H1 (cell line): ENCODE measurements around the gene DAPK2. TPM values are rescaled to one million over a fixed set of nuclear protein-coding genes. Genes with fewer than 3 reads are reported as not detected.

ENCODE experiments used
- CTCF ChIA-PET: fragments of 300-600 bp; sonication (Branson Sonifier 250); formaldehyde crosslinking; loops from one replicate; lab custom pipeline; 2021; ENCODE audit not compliant: partially characterized antibody; lab: Charles Lee
- POLR2A ChIA-PET: fragments of 300-600 bp; sonication (Branson Sonifier 250); formaldehyde crosslinking; loops from one replicate; lab custom pipeline; 2021; ENCODE audit warnings: inconsistent platforms; ENCODE audit not compliant: partially characterized antibody; lab: Charles Lee
- DNase-seq, 2 experiments: peaks; one replicate each; pipeline versions ENCODE4 v3.0.0 to v3.0.0-alpha.2; 2010 to 2022; ENCODE audit warnings: low spot score in 2 of 2, low read depth in 1 of 2, mixed read lengths in 1 of 2
- FAIRE-seq: peaks from 2 replicates; lab custom pipeline; 2011; peaks lifted over from hg19 to GRCh38; lab: Jason Lieb, UNC
- H2AFZ ChIP-seq: 2 replicates; pipeline ENCODE4 v1.8.1; 2012; ENCODE audit warnings: low read length, inconsistent platforms
- H2AK5ac ChIP-seq: 2 replicates; pipeline ENCODE4 v1.6.1; 2013; ENCODE audit warnings: low read depth, low read length
- H2BK120ac ChIP-seq: replicated peaks from 2 replicates; pipeline ENCODE3; 2013; ENCODE audit warnings: low read depth, low read length, inconsistent platforms
- H2BK12ac ChIP-seq: 2 replicates; pipeline ENCODE4 v1.6.1; 2013; ENCODE audit warnings: low read depth, low read length
- H2BK15ac ChIP-seq: 2 replicates; pipeline ENCODE4 v1.6.1; 2013; ENCODE audit warnings: low read length
- H2BK20ac ChIP-seq: 2 replicates; pipeline ENCODE4 v1.6.1; 2013; ENCODE audit warnings: low read length
- H2BK5ac ChIP-seq: 2 replicates; pipeline ENCODE4 v1.6.1; 2013; ENCODE audit warnings: low read depth, low read length
- H3K14ac ChIP-seq: 2 replicates; pipeline ENCODE4 v1.6.1; 2013; ENCODE audit warnings: inconsistent platforms; ENCODE audit not compliant: insufficient read length
- H3K18ac ChIP-seq: 2 replicates; pipeline ENCODE4 v1.6.1; 2013; ENCODE audit warnings: low read length; ENCODE audit errors: extremely low read depth
- H3K23ac ChIP-seq: 2 replicates; pipeline ENCODE4 v1.6.1; 2013; ENCODE audit warnings: inconsistent platforms; ENCODE audit not compliant: insufficient read length
- H3K23me2 ChIP-seq: 2 replicates; pipeline ENCODE4 v1.6.1; 2013; ENCODE audit warnings: low read depth, low read length
- H3K27ac ChIP-seq: 2 replicates; pipeline ENCODE4 v1.6.1; 2011; ENCODE audit warnings: low read depth, low read length, inconsistent platforms
- H3K27me3 ChIP-seq, 4 experiments: replicated peaks in 1 of 4; 1 replicate in 1 of 4; 2 replicates in 3 of 4; pipeline versions ENCODE4 v1.6.1 to v1.8.1; 2011 to 2013; ENCODE audit warnings: low read length in 3 of 4, mild to moderate bottlenecking in 3 of 4, inconsistent platforms in 2 of 4, mixed read lengths in 2 of 4, moderate library complexity in 1 of 4; ENCODE audit not compliant: control insufficient read depth in 3 of 4, insufficient read depth in 3 of 4; ENCODE audit errors: extremely low read depth in 1 of 4
- H3K36me3 ChIP-seq, 4 experiments: 2 replicates each; pipeline versions ENCODE4 v1.6.1 to v1.8.1; 2011 to 2013; ENCODE audit warnings: mild to moderate bottlenecking in 4 of 4, low read length in 3 of 4, moderate library complexity in 2 of 4, control low read depth in 1 of 4, inconsistent platforms in 1 of 4; ENCODE audit not compliant: insufficient read depth in 4 of 4, control insufficient read depth in 2 of 4
- H3K4ac ChIP-seq: replicated peaks from 2 replicates; pipeline ENCODE3; 2013; ENCODE audit warnings: low read length, low read depth, mixed read lengths, inconsistent platforms; ENCODE audit not compliant: insufficient read length
- H3K4me1 ChIP-seq, 4 experiments: replicated peaks in 1 of 4; 1 replicate in 1 of 4; 2 replicates in 3 of 4; pipeline versions ENCODE4 v1.6.1 to v1.8.1; 2011 to 2013; ENCODE audit warnings: low read length in 3 of 4, inconsistent platforms in 2 of 4, mixed read lengths in 1 of 4; ENCODE audit not compliant: insufficient read depth in 4 of 4, control insufficient read depth in 3 of 4
- H3K4me2 ChIP-seq, 2 experiments: 2 replicates each; pipeline versions ENCODE4 v1.6.1 to v1.8.1; 2011 to 2013; ENCODE audit warnings: low read depth in 2 of 2, low read length in 2 of 2, control low read depth in 1 of 2, inconsistent platforms in 1 of 2, mild to moderate bottlenecking in 1 of 2; ENCODE audit not compliant: insufficient read depth in 1 of 2
- H3K4me3 ChIP-seq, 4 experiments: fragments of 200-600, 300-600 bp in 1 of 4; sonication (generic), shearing (Covaris generic), sonication (Bioruptor Twin) in 1 of 4; 2 replicates each; pipeline versions ENCODE4 v1.5.1 to v1.8.1; 2011 to 2016; ENCODE audit warnings: low read length in 4 of 4, low read depth in 3 of 4, control low read depth in 2 of 4, inconsistent platforms in 2 of 4, mild to moderate bottlenecking in 2 of 4, mixed read lengths in 1 of 4, moderate library complexity in 1 of 4; ENCODE audit not compliant: insufficient read depth in 2 of 4; ENCODE audit errors: extremely low read depth in 1 of 4
- H3K56ac ChIP-seq: replicated peaks from 2 replicates; pipeline ENCODE3; 2013; ENCODE audit warnings: low read depth, mild to moderate bottlenecking, mixed read lengths, low read length, inconsistent platforms; ENCODE audit not compliant: insufficient read length
- H3K79me1 ChIP-seq: 2 replicates; pipeline ENCODE4 v1.6.1; 2013; ENCODE audit warnings: low read depth, low read length, control low read depth
- H3K79me2 ChIP-seq, 2 experiments: 2 replicates each; pipeline versions ENCODE4 v1.6.1 to v1.8.1; 2012 to 2013; ENCODE audit warnings: low read length in 2 of 2, mild to moderate bottlenecking in 2 of 2, inconsistent platforms in 1 of 2; ENCODE audit not compliant: insufficient read depth in 2 of 2, control insufficient read depth in 1 of 2
- H3K9ac ChIP-seq, 4 experiments: replicated peaks in 1 of 4; 1 replicate in 1 of 4; 2 replicates in 3 of 4; pipeline versions ENCODE4 v1.6.1 to v1.8.1; 2011 to 2013; ENCODE audit warnings: low read depth in 3 of 4, low read length in 3 of 4, control low read depth in 2 of 4, mild to moderate bottlenecking in 2 of 4, moderate library complexity in 2 of 4, inconsistent platforms in 1 of 4; ENCODE audit errors: extremely low read depth in 1 of 4
- H3K9me3 ChIP-seq, 2 experiments: 2 replicates each; pipeline versions ENCODE4 v1.6.1 to v1.8.1; 2012 to 2013; ENCODE audit warnings: mild to moderate bottlenecking in 2 of 2, moderate library complexity in 2 of 2, control low read depth in 1 of 2, inconsistent platforms in 1 of 2, low read depth in 1 of 2, low read length in 1 of 2, mixed read lengths in 1 of 2; ENCODE audit not compliant: insufficient read depth in 2 of 2
- H4K20me1 ChIP-seq, 2 experiments: replicated peaks in 1 of 2; 2 replicates each; pipeline versions ENCODE3 to v1.8.1; 2011 to 2013; ENCODE audit warnings: inconsistent platforms in 2 of 2, low read length in 2 of 2, mild to moderate bottlenecking in 1 of 2; ENCODE audit not compliant: insufficient read depth in 2 of 2, control insufficient read depth in 1 of 2
- H4K5ac ChIP-seq: 2 replicates; pipeline ENCODE4 v1.6.1; 2013; ENCODE audit warnings: low read length, low read depth, mixed read lengths, inconsistent platforms; ENCODE audit not compliant: insufficient read length
- H4K8ac ChIP-seq: 2 replicates; pipeline ENCODE4 v1.8.0; 2013; ENCODE audit warnings: mild to moderate bottlenecking, moderate library complexity, low read length, inconsistent platforms; ENCODE audit not compliant: insufficient read depth; ENCODE audit errors: extremely low read depth
- H4K91ac ChIP-seq: replicated peaks from 2 replicates; pipeline ENCODE3; 2013; ENCODE audit warnings: low read length, mixed read lengths, inconsistent platforms; ENCODE audit not compliant: insufficient read length
- CEBPB ChIP-seq: IDR thresholded peaks from 2 replicates; pipeline ENCODE4 v1.6.1; 2012; ENCODE audit warnings: low read depth, low read length
- EGR1 ChIP-seq: IDR thresholded peaks from 2 replicates; pipeline ENCODE4 v1.6.1; 2011; ENCODE audit warnings: low read depth, low read length, borderline replicate concordance
- GABPA ChIP-seq: IDR thresholded peaks from 2 replicates; pipeline ENCODE4 v1.6.1; 2011; ENCODE audit warnings: mild to moderate bottlenecking, low read length, moderate library complexity, borderline replicate concordance; ENCODE audit not compliant: insufficient read depth
- POU5F1 ChIP-seq: IDR thresholded peaks from 2 replicates; pipeline ENCODE4 v1.6.1; 2011; ENCODE audit warnings: low read depth, mild to moderate bottlenecking, low read length, moderate library complexity
- RXRA ChIP-seq: IDR thresholded peaks from 2 replicates; pipeline ENCODE4 v1.6.1; 2011; ENCODE audit warnings: low read depth, mild to moderate bottlenecking, low read length, moderate library complexity; ENCODE audit not compliant: insufficient read depth
- SAP30 ChIP-seq: fragments of 300-600 bp; sonication (generic); IDR thresholded peaks from 2 replicates; pipeline ENCODE4 v1.7.1; 2012; ENCODE audit warnings: low read length, moderate library complexity, mild to moderate bottlenecking, inconsistent platforms; ENCODE audit not compliant: insufficient read depth, insufficient replicate concordance
- TCF12 ChIP-seq: IDR thresholded peaks from 2 replicates; pipeline ENCODE4 v1.6.1; 2011; ENCODE audit warnings: low read depth, mild to moderate bottlenecking, low read length
- WGBS, 2 experiments: shearing (Covaris generic) in 1 of 2; methylation state at CpG; one replicate each; pipeline versions ENCODE4 v1.1.6 to v1.1.7; 2013 to 2015; ENCODE audit warnings: low lambda C conversion rate in 2 of 2, mixed read lengths in 2 of 2, inconsistent platforms in 1 of 2, low coverage in 1 of 2, missing lambda C conversion rate in 1 of 2; ENCODE audit not compliant: insufficient replicate concordance in 2 of 2, insufficient coverage in 1 of 2, insufficient read length in 1 of 2; ENCODE audit errors: extremely low coverage in 1 of 2, missing lambda C conversion rate in 1 of 2; 5-methylcytosine and 5-hydroxymethylcytosine counted together
- polyA plus RNA-seq, 7 experiments: library from polyadenylated mRNA; depleted of rRNA in 3 of 7; stranded (reverse) in 5 of 7; unstranded in 2 of 7; fragments of >200 nt in 5 of 7; fragments of 200-250 nt in 2 of 7; gene quantifications; 1 replicate in 5 of 7; 2 replicates in 1 of 7; 4 replicates in 1 of 7; pipeline versions ENCODE4 v1.2.1 to v1.2.3, GENCODE V29; 2011 to 2013; ENCODE audit warnings: missing spikeins in 2 of 7, mixed read lengths in 2 of 7
- total RNA-seq: library from RNA; stranded (reverse); fragmentation: NEBNext Ultra II Directional; extraction: Animal tissue kit (Norgen Biotek cat#: 25700); gene quantifications from 2 replicates; pipeline ENCODE4 v1.2.1, GENCODE V29; 2021

Gene DAPK2
- total and polyA plus RNA-seq, 2 of the 8 experiments (the other 6 are each of a cell fraction or from before 2014, with no cell fraction given) = 1.8 to 2.9 TPM

DNA sequence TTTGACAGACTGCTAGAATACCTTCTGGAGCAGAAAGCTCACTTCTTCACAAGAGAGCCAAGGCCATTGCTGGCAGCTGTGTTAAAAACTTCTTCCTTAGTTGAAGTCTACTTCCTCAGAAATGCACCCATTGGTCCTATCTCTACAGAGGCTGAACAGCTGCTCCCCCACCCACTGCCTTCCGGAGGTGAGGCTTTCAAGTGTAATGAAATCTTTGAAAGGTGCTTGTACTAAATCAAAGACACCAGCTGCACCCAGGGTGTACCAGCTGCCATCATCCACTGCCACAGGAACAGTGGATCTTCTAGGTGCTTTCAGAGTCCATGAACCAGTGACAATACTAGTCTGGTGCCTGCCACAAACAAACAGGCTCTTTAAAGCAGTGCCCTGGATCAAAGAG is 186.1 kb downstream of the DAPK2 start:
- no peak overlapping the region for H2BK120ac ChIP-seq
- no peaks in the 10 kb centered on the region for H3K9me3 ChIP-seq
- DNase-seq = no peak
- no peaks in the 10 kb centered on the region for H3K79me1 ChIP-seq
- no peak overlapping the region for H4K8ac ChIP-seq
- no peaks in the 10 kb centered on the region for H4K20me1 ChIP-seq
- H2BK5ac ChIP-seq = no peak overlapping the region
- no peaks in the 10 kb centered on the region for H3K27me3 ChIP-seq
- H3K4me1 ChIP-seq = no peaks in the 10 kb centered on the region
- H3K9ac ChIP-seq = no peak overlapping the region
- no peak overlapping the region for H3K4me3 ChIP-seq
- no peak overlapping the region for H2AK5ac ChIP-seq
- no peak for FAIRE-seq
- H2AFZ ChIP-seq = no peak overlapping the region
- ChIA-PET CTCF (interaction anchor here (0.6 to 1.5 kb wide), 3 partner anchors 96 to 267 kb away, joined by 3 to 4 read pairs (median 3); no protein-coding TSS in a partner anchor), POLR2A (no interaction called here)
- no peak overlapping the region for H2BK12ac ChIP-seq
- no peak overlapping the region for H3K14ac ChIP-seq
- no peaks in the 10 kb centered on the region; the same call in 1 of the 2 replicates for H3K23me2 ChIP-seq
- no peak overlapping the region for H3K23ac ChIP-seq
- H4K91ac ChIP-seq = no peak overlapping the region
- TF ChIP-seq SAP30 (no peak), RXRA (no peak), TCF12 (no peak), GABPA (no peak), EGR1 (no peak), CEBPB (no peak), POU5F1 (no peak)
- H3K4ac ChIP-seq = no peak overlapping the region
- no peak overlapping the region for H3K56ac ChIP-seq
- H3K27ac ChIP-seq = no peak overlapping the region
- H3K18ac ChIP-seq = no peak overlapping the region
- no peak overlapping the region for H3K4me2 ChIP-seq
- H2BK15ac ChIP-seq = no peak overlapping the region
- no peak overlapping the region for H4K5ac ChIP-seq
- no peaks in the 10 kb centered on the region for H3K36me3 ChIP-seq
- H2BK20ac ChIP-seq = no peak overlapping the region
- 80% methylated on average over 1 of the region's 1 CpG; no CpG with 5 or more reads in 1 of the 2 experiments for WGBS, 2 experiments
- H3K79me2 ChIP-seq = no peaks in the 10 kb centered on the region
